Measurements from ENCODE around the gene ZFP57. TPM values are rescaled to one million over a fixed set of nuclear protein-coding genes. Genes with fewer than 3 reads are reported as not detected.
"Not testable (repeated sequence)": the region's sequence is repeated elsewhere in the genome, so short reads cannot be mapped to it uniquely, and the experiment has no call there.

Gene ZFP57
- total RNA-seq, 2 donors from 2014 or later, result 2.6 TPM; not detected in 1

DNA sequence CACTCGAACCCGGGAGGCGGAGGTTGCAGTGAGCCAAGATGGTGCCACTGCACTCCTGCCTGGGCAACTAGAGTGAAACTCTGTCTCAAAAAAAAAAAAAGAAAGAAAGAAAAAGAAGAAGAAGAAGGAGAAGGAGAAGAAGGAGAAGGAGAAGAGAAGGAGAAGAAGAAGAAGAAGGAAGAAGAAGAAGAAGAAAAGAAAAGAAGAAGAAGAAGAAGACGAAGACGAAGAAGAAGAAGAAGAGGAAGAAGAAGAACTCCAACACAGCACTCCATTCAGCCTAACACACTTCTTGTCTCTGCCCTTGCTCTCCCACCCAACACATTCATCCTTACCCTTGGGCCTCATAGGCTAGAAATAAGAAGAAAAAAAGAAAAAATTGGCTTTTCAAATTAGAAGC is 6.9 kb downstream of the ZFP57 start:
- no peaks in the 10 kb centered on the region for H3K9me3 Mint-ChIP-seq
- no peak overlapping the region for H3K27ac Mint-ChIP-seq
- no peak overlapping the region for H3K4me3 Mint-ChIP-seq
- H3K36me3 Mint-ChIP-seq (ENCODE audit: low read depth), result no peaks in the 10 kb centered on the region
- ATAC-seq (replicated peaks), result no peak
- H3K4me1 Mint-ChIP-seq, result no peaks in the 10 kb centered on the region
- peaks cover 8% of the 10 kb centered on the region for H3K27me3 Mint-ChIP-seq

DNA sequence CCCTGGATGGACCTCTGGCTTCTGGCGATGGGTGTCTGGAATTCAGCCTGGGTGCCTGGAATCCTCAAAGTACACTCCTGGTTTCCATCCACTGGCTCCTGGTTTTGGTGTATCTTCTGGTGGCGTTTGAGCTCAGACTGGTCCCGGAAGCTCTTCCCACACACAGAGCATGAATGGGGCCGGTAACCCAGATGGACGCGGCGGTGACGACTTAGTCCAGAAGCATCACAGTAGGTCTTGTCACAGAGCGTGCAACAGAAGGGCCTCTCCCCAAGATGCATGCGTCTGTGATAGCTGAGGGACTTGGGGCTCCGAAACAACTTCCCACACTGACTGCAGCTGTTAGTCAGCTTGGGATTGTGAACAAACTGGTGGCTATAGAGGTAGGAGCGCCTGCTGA is 7.8 kb downstream of the ZFP57 start:
- H3K36me3 Mint-ChIP-seq (ENCODE audit: low read depth), result no peaks in the 10 kb centered on the region
- ATAC-seq (replicated peaks), result no peak
- peaks cover 11% of the 10 kb centered on the region for H3K27me3 Mint-ChIP-seq
- H3K27ac Mint-ChIP-seq, result no peak overlapping the region
- no peaks in the 10 kb centered on the region for H3K9me3 Mint-ChIP-seq
- H3K4me1 Mint-ChIP-seq, result peaks cover under 1% of the 10 kb centered on the region
- no peak overlapping the region for H3K4me3 Mint-ChIP-seq

DNA sequence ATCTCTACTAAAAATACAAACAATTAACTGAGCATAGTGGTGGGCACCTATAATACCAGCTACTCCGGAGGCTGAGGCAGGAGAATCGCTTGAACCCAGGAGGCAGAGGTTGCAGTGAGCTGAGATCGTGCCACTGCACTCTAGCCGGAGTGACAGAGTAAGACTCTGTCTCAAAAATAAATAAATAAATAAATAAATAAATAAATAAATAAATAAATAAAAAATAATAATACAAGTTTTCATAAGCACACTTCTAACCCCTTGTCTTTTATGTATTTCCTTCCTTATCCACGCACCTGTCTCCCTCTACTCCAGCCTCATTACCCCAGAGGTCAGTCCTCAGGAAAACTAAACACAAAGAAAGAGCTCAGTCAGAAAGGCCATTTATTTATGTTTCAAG is 8.8 kb downstream of the ZFP57 start:
- H3K4me3 Mint-ChIP-seq; H3K9me3 Mint-ChIP-seq; H3K27ac Mint-ChIP-seq; H3K4me1 Mint-ChIP-seq; H3K36me3 Mint-ChIP-seq (ENCODE audit: low read depth); ATAC-seq (replicated peaks): not testable (repeated sequence)
- peaks cover 17% of the 10 kb centered on the region for H3K27me3 Mint-ChIP-seq

DNA sequence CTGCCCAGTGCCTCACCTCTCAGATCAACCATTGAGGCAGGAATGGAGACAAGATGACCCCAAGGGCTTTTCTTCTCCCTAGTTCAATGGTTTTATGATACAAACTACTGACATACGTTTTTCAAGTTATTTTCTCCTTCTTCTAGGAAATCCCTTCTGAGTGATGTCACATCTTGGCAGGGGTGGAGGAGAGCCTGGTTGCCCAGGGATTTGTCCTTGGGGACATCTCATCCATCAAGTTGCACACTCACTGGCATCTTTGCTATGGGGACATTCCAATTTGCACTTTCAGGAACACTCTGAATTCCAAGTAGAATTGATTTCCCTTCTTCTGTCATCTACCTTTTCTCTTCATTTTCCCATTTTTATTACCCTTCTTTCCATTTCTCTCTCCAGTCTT is 9.9 kb downstream of the ZFP57 start:
- Mint-ChIP-seq H3K27me3 (peaks cover 17% of the 10 kb centered on the region), H3K9me3 (no peaks in the 10 kb centered on the region), H3K36me3 (ENCODE audit: low read depth) (no peaks in the 10 kb centered on the region), H3K4me3 (no peak overlapping the region), H3K27ac (no peak overlapping the region), H3K4me1 (peaks cover 5% of the 10 kb centered on the region)
- no peak for ATAC-seq (replicated peaks)

DNA sequence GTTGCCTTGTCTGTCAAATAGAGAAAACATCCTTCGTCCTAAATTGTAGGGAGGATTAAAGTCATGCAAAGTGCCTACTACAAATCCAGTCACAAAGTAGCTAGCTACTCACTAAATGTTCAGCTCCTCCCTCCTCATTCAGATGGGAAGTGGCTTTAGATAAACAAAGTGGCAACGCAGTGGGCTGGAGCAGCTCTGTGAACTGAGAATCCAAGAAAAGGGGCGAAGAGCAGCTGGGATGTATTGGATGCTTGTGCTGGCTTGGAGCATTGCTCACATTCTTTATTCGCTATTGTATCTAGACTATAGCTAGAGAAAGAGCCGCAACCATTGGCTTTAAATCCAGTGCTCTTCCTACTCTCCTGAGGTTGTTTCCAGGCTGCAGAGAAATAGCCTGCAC is 13.8 kb downstream of the ZFP57 start:
- H3K4me3 Mint-ChIP-seq, result no peak overlapping the region
- ATAC-seq (replicated peaks), result no peak
- H3K9me3 Mint-ChIP-seq, result no peaks in the 10 kb centered on the region
- no peak overlapping the region for H3K27ac Mint-ChIP-seq
- no peaks in the 10 kb centered on the region for H3K36me3 Mint-ChIP-seq (ENCODE audit: low read depth)
- peaks cover 23% of the 10 kb centered on the region for H3K27me3 Mint-ChIP-seq
- H3K4me1 Mint-ChIP-seq, result peaks cover 5% of the 10 kb centered on the region

DNA sequence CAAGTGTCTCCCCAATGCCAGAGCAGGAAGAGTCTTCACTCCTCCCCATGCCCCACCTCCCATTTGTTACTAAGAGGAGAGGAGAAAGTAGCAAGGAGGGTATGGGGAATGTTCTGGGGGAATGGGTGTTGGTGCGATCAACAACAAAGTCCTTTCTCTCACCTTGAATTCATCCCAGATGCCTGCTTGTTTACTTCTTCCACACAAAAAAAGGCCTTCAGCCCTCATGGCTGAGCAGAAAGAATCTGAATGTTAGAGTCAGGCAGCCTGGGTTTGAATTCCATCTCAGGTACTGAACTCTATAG is 14.2 kb downstream of the ZFP57 start:
- ATAC-seq (replicated peaks), result no peak
- Mint-ChIP-seq H3K4me1 (peaks cover 5% of the 10 kb centered on the region), H3K4me3 (no peak overlapping the region), H3K36me3 (ENCODE audit: low read depth) (no peaks in the 10 kb centered on the region), H3K9me3 (no peaks in the 10 kb centered on the region), H3K27ac (no peak overlapping the region), H3K27me3 (peaks cover 22% of the 10 kb centered on the region)

DNA sequence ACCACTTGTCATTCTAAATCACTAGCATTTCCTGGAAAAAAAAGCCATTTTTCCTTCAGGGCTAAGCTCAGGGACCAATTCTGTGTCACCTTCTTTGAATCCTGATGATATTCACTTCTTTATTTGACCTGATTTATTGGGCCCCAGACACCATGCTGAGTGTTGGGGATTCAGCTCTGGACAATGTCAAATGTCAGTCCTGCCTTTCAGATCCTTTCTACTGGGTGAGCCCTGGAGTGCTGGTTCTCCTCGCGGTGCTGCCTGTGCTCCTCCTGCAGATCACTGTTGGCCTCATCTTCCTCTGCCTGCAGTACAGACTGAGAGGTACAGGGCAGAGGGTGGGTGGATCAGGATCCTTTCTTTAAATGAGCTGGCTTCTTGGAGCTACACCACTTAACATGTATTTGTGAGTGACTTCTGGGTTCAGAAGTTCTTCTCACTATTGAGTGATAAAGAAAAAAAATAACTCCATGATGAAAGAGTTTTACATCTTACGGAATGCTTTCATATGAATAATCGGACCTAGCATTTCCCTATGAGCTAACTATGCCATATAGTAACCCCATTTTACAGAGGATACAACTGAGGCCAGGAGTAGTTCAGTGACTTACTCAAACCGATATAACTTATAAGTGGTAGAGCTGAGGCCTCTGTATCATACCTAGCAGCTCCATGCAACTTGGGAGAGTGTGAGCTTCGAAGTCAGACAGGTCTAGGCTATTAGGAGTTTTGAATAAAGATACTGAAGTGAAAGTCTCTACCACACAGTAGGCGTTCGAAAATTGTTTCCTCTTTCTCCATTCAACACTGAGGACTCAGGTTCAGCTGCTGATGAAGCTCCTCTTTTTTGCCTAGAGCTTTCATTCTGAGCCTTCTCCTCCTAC is 14.8 kb downstream of the ZFP57 start:
- Mint-ChIP-seq H3K9me3 (no peaks in the 10 kb centered on the region), H3K4me1 (peaks cover 5% of the 10 kb centered on the region)

DNA sequence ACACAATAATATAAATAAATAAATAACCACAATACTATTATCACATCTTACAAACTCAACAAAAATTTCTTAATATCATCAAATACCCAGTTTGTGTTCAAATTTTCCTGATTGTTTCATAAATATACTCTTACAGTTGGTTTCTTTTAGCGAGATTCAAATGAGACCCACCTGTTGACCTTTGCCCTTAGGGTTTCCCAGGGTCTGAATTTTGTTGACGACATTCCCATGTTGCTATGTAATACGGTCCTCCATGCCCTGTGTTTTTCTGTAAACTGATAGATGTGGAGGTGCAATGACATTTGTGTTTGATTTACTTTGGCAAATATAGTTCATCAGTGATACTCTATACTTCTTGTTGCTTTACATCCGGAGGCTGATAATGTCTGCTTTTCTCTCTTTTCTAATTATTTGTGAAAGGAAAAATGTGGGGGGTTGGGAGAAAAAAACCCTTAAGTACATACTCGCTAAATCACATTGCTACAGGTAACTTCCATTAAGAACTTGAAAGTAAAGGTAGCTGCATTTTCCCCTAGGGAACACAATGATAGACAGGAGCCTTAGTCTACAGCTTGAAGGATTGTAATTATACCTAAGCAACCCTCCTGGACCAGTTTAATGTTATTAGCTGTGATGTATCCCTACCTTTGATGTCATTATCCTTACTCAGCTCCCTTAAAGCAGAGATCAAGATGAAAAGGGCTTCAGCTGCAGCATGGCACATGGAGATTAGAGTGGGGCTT is 17.5 kb downstream of the ZFP57 start:
- Mint-ChIP-seq H3K27ac (no peak overlapping the region), H3K4me3 (no peak overlapping the region), H3K36me3 (ENCODE audit: low read depth) (no peaks in the 10 kb centered on the region), H3K4me1 (peaks cover 5% of the 10 kb centered on the region), H3K27me3 (peaks cover 28% of the 10 kb centered on the region), H3K9me3 (no peaks in the 10 kb centered on the region)
- ATAC-seq (replicated peaks), result no peak

More for the DNA sequence above, 14.8 kb downstream of the ZFP57 start:
- no peak overlapping the region for H3K27ac Mint-ChIP-seq
- no peak overlapping the region for H3K4me3 Mint-ChIP-seq
- ATAC-seq (replicated peaks), result no peak
- no peaks in the 10 kb centered on the region for H3K36me3 Mint-ChIP-seq (ENCODE audit: low read depth)
- H3K27me3 Mint-ChIP-seq, result peaks cover 25% of the 10 kb centered on the region

DNA sequence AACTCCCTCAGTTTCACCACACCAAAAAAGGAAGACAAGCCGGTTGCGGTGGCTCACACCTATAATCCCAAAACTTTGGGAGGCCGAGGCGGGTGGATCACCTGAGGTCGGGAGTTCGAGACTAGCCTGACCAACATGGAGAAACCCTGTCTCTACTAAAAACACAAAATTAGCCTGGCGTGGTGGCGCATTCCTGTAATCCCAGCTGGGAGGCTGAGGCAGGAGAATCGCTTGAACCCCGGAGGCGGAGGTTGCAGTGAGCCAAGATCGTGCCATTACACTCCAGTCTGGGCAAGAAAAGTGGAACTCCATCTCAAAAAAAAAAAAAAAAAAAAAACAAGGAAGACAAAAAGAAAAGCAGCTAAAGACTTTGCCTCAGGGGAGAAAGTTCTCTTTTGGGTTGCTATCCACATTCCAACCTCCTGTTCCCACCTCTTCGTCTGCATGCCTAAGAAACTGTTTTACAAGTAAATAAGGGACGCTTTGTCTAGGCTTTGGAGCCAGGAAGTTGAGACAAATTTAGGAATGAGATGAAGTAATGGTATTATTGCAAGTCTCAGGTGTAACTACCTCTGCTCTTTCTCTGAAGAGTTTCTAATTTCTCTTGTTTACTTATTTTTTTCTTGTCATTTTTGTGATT is 19.3 kb downstream of the ZFP57 start:
- H3K4me3 Mint-ChIP-seq; H3K27ac Mint-ChIP-seq; ATAC-seq (replicated peaks); H3K4me1 Mint-ChIP-seq; H3K36me3 Mint-ChIP-seq (ENCODE audit: low read depth); H3K9me3 Mint-ChIP-seq: not testable (repeated sequence)
- peaks cover 26% of the 10 kb centered on the region for H3K27me3 Mint-ChIP-seq

DNA sequence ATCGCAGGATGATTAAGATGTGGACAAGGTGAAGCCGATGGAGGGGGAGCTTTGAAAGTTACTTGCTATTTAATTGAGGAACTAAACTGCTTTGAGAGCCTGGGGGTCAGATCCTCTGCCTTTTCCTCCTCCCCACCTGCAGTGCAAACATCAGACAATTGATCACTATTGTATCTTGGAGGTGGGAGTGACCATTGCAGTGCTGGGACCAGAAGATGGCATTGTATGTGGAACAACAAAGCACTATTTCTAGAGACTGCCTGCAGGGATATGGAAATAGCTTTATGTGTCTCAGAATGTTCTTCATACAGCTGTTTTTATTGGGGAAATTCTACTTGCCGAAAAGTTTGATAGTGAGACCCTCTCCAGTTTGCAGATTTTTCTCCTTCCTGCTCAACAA is 19.9 kb downstream of the ZFP57 start:
- no peak for ATAC-seq (replicated peaks)

DNA sequence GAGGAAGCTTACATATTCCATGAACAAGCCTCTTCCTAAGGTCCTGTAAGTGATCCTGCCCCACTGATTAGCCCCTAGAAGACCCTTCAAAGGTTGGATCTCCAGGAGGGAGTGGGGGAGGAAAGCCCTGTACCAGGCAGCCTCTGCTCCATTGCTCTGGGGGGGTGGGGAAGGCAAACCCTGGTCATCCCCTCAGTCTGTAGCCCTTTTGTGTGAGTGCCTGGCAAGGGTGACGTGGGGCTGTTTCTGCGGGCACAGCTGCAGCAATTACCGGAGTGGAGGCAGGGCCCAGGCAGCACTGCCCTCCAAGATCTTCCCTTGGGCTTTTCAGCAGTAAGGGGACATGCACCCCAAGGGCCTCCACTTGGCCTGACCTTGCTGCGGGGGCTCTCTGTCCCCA is 24.2 kb downstream of the ZFP57 start, which contains the start of gene MOG:
MOG (plus strand) TSS at position 295 of the 400 bp plus-strand sequence. CDS start 118 bp downstream, outside the sequence.
- Mint-ChIP-seq H3K36me3 (ENCODE audit: low read depth) (no peaks in the 10 kb centered on the region), H3K27ac (no peak within 1 kb of the TSS), H3K27me3 (peaks cover 20% of the 10 kb centered on the region), H3K4me1 (no peaks in the 10 kb centered on the region), H3K9me3 (no peaks in the 10 kb centered on the region), H3K4me3 (no peak within 1 kb of the TSS)
- no peak for ATAC-seq (replicated peaks)

More for the DNA sequence above, 19.9 kb downstream of the ZFP57 start:
- Mint-ChIP-seq H3K4me3 (no peak overlapping the region), H3K36me3 (ENCODE audit: low read depth) (no peaks in the 10 kb centered on the region), H3K4me1 (no peaks in the 10 kb centered on the region), H3K27me3 (peaks cover 29% of the 10 kb centered on the region), H3K9me3 (no peaks in the 10 kb centered on the region), H3K27ac (no peak overlapping the region)

DNA sequence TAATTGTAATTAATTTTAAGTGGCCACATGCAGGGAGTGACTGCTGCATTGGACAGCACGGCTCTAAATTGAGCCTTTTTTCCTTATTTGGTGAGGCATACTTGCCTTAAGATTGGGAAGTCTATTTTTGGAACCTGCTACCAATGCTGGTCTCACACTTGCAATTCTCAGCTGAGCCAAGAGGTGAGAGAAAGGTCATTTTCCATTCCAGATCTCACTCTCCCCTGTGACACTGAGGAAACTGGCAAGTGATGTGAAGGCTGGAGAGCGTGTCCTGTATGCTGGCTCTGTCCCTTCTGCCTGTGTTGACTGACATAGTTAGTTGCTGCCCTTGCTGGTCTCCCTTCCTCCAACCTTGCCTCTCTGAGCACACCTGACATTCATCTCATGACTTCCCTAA is 24.8 kb downstream of the ZFP57 start:
- H3K9me3 Mint-ChIP-seq, result no peaks in the 10 kb centered on the region
- H3K36me3 Mint-ChIP-seq (ENCODE audit: low read depth), result no peaks in the 10 kb centered on the region
- no peak overlapping the region for H3K4me3 Mint-ChIP-seq
- H3K4me1 Mint-ChIP-seq, result peaks cover 5% of the 10 kb centered on the region
- peaks cover 17% of the 10 kb centered on the region for H3K27me3 Mint-ChIP-seq
- no peak for ATAC-seq (replicated peaks)
- no peak overlapping the region for H3K27ac Mint-ChIP-seq

DNA sequence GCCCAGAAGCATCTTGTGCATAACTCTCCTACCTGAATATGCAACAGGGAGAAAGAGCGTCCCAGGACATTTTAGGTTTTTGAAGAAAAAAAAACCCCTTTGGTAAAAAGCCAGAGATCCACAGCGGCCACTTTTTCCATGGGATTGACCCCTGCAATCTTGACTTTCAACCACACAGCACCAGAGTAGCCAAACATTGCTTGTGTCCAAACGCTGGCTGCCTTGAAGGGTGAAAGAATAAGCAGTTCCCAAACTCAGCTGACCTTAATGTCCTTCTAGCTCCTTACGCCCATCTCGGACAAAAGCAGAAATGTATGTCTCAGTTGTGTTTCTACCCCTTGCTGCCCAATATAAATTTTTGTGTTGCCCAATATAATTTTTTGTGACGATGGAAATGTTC is 25.3 kb downstream of the ZFP57 start:
- no peak overlapping the region for H3K27ac Mint-ChIP-seq

DNA sequence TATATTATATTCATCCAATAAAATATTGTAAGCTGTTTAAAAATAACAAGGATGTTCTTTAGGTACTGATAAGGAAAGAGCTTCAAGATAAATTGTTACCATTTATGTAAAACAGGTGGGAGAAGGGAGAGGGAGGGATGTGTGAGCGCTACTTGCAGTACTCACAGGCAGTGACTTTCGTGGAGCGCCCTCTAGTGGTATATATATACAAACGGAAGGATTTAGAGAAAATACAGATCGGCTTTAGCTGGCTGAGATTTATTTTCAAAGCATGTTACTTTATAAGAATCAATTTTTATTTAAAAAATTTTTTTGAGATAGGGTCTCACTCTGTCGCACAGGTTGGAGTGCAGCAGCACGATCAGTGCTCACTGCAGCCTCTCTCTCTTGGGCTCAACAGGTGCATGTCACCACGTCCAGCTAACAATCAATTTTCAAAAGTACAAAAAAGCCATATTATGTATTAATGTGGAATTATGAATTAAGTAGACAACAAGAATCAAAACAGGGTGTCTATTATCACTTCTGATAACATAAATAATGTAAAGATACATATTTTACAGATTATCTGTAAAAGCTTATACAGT is 27.4 kb downstream of the ZFP57 start:
- Mint-ChIP-seq H3K9me3 (no peaks in the 10 kb centered on the region), H3K4me1 (peaks cover 11% of the 10 kb centered on the region), H3K36me3 (ENCODE audit: low read depth) (peaks cover 6% of the 10 kb centered on the region)

More for the DNA sequence above, 25.3 kb downstream of the ZFP57 start:
- Mint-ChIP-seq H3K4me3 (no peak overlapping the region), H3K36me3 (ENCODE audit: low read depth) (no peaks in the 10 kb centered on the region), H3K4me1 (peaks cover 5% of the 10 kb centered on the region), H3K27me3 (peaks cover 14% of the 10 kb centered on the region), H3K9me3 (no peaks in the 10 kb centered on the region)
- no peak for ATAC-seq (replicated peaks)

More for the DNA sequence above, 27.4 kb downstream of the ZFP57 start:
- H3K27ac Mint-ChIP-seq, result no peak overlapping the region
- H3K27me3 Mint-ChIP-seq, result peaks cover 10% of the 10 kb centered on the region
- no peak overlapping the region for H3K4me3 Mint-ChIP-seq
- ATAC-seq (replicated peaks), result no peak

All from activated T-helper 17 cell treated with anti-CD3 and anti-CD28 coated beads, Interleukin-2, amount 50 U/mL, for 72 hours (primary cell).